VCaP (cell line): ENCODE data around the gene GNS.
"Not testable (repeated sequence)": the region's sequence is repeated elsewhere in the genome, so short reads cannot be mapped to it uniquely, and the experiment has no call there.

Experiments
- H3K27ac ChIP-seq: fragments of 450-650 bp; 2 replicates; pipeline ENCODE4 v1.5.1; 2017
- TF ChIP-seq, protein P1 (sequence below): fragments of 450-650 bp; conservative IDR thresholded peaks from 2 replicates; pipeline ENCODE4 v1.5.1; 2017; ENCODE audit warnings: mild to moderate bottlenecking, moderate library complexity

Gene GNS

DNA sequence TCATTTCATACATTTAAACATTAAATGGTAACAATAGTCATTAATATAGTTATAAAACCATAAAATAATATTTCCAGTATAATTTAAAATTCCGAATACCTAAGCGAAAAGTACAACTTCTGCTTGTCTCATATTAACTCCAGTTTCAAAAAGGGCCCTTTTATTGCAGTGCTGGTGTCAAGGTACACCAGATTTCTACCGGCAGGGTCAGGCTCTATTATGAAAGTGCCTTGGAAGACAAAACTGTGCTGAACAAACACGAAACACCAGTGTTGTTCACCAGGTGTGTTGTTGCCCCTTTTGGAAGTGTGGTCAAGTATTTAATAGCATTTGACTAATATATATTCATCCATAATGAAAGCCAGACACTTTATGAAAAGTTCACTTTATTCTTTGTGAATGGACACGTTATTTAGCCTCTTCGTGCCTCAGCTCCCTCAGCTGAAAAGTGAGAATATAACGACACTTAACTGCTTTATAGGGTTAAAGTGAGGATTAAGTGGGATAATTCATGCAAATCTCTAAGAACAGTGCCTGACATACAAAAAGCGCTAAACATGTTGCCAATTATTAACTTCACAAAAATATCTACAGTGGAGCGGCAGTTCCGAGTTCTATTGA, 20.3 kb upstream of the GNS start:
- TF ChIP-seq, protein P1, sequence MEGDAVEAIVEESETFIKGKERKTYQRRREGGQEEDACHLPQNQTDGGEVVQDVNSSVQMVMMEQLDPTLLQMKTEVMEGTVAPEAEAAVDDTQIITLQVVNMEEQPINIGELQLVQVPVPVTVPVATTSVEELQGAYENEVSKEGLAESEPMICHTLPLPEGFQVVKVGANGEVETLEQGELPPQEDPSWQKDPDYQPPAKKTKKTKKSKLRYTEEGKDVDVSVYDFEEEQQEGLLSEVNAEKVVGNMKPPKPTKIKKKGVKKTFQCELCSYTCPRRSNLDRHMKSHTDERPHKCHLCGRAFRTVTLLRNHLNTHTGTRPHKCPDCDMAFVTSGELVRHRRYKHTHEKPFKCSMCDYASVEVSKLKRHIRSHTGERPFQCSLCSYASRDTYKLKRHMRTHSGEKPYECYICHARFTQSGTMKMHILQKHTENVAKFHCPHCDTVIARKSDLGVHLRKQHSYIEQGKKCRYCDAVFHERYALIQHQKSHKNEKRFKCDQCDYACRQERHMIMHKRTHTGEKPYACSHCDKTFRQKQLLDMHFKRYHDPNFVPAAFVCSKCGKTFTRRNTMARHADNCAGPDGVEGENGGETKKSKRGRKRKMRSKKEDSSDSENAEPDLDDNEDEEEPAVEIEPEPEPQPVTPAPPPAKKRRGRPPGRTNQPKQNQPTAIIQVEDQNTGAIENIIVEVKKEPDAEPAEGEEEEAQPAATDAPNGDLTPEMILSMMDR = no peak
- H3K27ac ChIP-seq = peak overlapping the region; percentile 96

DNA sequence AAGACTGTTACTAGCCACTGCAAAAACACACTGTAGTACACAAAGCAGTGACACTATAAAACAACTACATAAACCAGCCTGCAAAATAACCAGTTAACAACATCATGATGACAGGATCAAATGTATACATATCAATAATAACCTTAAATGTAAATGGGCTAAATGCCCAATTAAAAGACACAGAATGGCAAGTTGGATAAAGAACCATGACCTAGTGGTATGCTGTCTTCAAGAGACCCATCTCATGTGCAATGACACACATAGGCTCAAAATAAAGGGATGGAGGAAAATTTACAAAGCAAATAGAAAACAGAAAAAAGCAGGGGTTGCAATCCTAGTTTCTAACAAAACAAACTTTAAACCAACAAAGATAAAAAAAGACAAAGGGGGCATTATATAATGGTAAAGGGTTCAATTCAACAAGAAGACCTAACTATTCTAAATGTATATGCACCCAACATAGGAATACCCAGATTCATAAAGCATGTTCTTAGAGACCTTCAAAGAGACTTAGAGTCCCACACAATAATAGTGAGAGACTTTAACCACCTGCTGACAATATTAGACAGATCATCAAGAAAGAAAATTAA, 16.0 kb upstream of the GNS start:
- H3K27ac ChIP-seq = not testable (repeated sequence)

DNA sequence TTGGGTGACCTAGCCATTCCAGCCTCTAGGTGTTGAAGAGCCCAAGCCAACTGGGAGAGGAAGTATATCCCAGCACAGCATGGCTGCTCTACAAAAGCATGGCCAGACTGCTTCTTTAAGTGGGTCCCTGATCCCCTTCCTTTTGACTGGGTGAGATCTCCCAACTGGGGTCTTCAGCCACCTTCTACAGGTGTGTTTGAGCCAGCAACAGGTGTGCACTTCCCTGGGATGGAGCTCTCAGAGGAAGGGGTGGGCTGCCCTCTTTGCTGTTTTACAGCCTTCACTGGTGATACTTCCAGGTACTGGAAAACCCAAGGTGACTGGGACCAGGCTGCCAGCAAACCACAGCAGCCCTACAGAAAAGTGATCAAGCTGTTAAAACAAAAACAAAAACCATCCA, 14.2 kb upstream of the GNS start:
- TF ChIP-seq, protein P1 = no peak
- H3K27ac ChIP-seq = no peak overlapping the region

DNA sequence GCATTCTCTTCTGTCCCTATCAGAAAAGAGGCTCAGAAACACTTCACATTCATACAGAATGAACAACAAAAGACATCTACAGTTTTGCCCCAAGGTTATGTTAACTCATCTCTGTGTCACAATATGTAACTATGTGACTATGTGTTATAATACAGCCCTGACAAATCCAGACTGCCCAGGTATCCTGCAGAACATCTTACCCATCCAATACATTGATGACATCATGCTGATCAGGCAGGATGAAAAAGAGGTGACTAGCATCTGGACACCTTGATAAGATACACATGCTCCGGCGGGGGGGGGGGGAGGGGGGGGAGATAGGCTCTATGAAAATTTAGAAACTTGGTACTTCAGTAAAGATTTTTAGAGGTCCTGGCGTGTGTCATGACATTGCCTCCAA, 8.3 kb upstream of the GNS start:
- no peak overlapping the region for H3K27ac ChIP-seq
- TF ChIP-seq, protein P1 = no peak

DNA sequence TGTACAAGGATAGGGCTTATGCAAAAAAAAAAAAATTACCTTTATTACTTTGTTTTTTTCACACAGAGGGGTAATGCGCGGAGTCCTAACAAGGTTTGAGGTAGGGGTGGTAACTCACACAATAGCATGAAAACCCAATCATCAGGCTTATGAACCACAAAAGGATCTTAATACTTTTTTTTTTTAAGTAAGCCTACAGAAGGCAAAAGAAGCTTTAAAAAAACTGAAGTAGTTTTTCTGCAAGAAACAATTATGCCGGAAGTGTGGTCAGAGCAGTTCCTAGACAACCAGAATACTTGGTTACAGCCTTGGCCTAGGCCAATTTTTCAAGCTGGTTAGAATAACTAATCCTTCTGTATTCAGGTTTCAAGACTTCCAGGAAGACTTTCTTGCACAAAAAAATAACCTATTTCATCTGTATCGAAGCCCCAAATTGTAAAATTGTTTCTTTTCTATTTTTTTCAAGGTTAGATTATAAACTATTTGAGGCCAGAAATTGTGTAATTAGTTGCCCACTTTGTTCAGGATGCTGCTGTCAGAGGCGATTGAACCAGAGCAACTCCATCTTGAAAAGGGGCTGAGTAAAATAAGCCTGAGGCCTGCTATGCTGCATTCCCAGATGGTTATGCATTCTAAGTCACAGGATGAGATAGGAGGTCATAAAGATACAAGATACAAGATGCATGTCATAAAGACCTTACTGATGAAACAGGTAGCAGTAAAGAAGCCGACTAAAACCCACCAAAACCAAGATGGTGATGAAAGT, 1.8 kb upstream of the GNS start:
- H3K27ac ChIP-seq = peak overlapping the region; percentile 87

DNA sequence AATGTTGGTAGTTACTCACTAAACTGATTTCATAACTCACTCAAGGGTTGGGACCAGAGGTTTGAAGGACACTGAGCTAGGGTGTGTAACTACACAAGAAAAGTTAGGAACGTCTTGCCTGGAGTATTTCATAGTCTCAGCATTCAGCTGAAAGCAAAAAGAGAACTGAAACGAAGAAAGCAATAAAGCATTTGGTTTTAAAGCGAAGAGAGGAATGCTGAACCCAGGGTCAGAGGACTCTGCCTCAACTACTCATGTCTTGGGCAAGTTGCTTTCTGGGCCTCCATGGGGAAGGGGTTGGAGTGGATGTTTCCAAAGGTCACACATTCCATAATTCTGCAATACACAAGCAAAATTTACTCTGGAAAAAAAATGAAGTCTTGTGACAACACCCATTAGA, 1.4 kb downstream of the GNS start:
- H3K27ac ChIP-seq = 0 out of 2 replicates have a peak overlapping the region, but pooled peaks have one; percentile 87
- TF ChIP-seq, protein P1 = no peak

More for the DNA sequence above, 1.8 kb upstream of the GNS start:
- TF ChIP-seq, protein P1 = no peak

DNA sequence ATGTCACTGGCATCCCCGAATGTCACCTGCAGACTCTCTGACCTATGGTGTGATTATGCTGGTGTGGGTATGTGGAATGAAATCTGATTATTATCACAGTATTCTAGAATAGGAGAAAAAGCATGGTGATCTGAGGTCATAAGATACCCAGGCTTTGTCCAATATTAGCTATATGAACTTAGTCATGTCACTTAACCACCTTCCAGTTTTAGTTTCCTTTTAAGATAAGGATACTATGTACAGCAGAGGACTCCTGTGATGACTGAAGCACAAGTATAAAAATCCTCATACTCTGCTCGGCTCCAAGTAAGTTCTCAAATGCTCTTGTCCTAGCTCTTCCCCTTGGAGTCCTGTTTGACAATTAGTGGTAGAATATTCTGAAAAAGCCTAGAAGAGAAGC, 2.8 kb downstream of the GNS start:
- no peak overlapping the region for H3K27ac ChIP-seq
- TF ChIP-seq, protein P1 = no peak
